AG04449 (cell line): ENCODE data around the gene RALGAPA1.
A peak's percentile ranks its signal among the peaks of the same experiment; 100 is the strongest.
"Not testable (repeated sequence)": the region's sequence is repeated elsewhere in the genome, so short reads cannot be mapped to it uniquely, and the experiment has no call there.

Source experiments
- CTCF ChIA-PET: fragments of 350-600 bp; formaldehyde crosslinking; extraction: SDS; loops from one replicate; lab custom pipeline; 2021; ENCODE audit warnings: antibody characterized with exemption; lab: Yijun Ruan, JAX
- POLR2A ChIA-PET: fragments of 400-600, 350-600 bp; formaldehyde crosslinking; extraction: SDS; loops from one replicate; lab custom pipeline; 2020; ENCODE audit warnings: antibody characterized with exemption, inconsistent platforms; lab: Yijun Ruan, JAX
- DNase-seq: peaks from one replicate; pipeline ENCODE4 v3.0.0-alpha.2; 2010; ENCODE audit warnings: low read depth, low spot score
- H3K4me3 ChIP-seq: 2 replicates; pipeline ENCODE4 v1.5.1; 2011; ENCODE audit warnings: low read depth, mild to moderate bottlenecking, control low read depth, low read length
- TF ChIP-seq, protein P1 (sequence below): IDR thresholded peaks from one replicate; pipeline ENCODE4 v1.5.1; 2011; ENCODE audit warnings: mild to moderate bottlenecking, moderate library complexity, low read length, control low read depth, inconsistent platforms; ENCODE audit not compliant: insufficient read depth; ENCODE audit errors: missing control alignments

RALGAPA1 gene

DNA sequence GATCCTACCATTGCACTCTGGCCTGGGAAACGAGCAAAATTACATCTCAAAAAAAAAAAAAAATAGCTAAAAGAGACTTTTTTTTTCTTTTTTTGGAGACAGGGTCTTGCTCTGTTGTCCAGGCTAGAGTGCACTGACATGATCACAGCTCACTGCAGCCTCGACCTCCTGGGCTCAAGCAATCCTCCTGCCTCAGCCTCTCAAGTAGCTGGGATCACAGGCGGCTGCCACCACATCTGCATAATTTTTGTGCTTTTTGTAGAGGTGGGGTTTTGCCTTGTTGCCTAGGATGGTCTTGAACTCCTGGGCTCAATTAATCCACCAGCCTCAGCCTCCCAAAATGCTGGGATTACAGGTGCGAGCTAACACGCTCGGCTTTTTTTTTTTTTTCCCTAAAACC, 11.3 kb downstream of the RALGAPA1 start:
- DNase-seq = no peak
- TF ChIP-seq, protein P1, sequence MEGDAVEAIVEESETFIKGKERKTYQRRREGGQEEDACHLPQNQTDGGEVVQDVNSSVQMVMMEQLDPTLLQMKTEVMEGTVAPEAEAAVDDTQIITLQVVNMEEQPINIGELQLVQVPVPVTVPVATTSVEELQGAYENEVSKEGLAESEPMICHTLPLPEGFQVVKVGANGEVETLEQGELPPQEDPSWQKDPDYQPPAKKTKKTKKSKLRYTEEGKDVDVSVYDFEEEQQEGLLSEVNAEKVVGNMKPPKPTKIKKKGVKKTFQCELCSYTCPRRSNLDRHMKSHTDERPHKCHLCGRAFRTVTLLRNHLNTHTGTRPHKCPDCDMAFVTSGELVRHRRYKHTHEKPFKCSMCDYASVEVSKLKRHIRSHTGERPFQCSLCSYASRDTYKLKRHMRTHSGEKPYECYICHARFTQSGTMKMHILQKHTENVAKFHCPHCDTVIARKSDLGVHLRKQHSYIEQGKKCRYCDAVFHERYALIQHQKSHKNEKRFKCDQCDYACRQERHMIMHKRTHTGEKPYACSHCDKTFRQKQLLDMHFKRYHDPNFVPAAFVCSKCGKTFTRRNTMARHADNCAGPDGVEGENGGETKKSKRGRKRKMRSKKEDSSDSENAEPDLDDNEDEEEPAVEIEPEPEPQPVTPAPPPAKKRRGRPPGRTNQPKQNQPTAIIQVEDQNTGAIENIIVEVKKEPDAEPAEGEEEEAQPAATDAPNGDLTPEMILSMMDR = no peak
- ChIA-PET POLR2A (no interaction called here), CTCF (interaction anchor here (0.8 kb wide), 1 partner anchor 11 kb away, joined by 3 read pairs; the partner anchor contains the start of gene RALGAPA1)
- no peak overlapping the region for H3K4me3 ChIP-seq

DNA sequence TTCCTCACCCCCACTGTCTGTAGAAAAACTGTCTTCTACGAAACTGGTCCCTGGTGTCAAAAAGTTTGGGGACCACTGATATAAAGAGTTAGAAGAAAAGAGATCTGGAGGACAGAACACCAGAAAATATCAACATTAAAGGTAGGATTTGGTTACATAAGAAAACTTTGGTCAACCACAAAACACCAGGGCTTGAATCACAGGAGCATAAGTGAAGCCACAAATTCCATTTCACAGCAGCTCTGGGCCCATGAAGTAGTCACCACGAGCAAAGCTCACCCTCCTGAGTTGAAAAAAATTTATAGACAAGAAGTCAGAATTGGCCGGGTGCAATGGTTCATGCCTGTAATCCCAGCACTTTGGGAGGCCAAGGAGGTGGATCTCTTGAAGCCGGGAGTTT, 19.4 kb downstream of the RALGAPA1 start:
- CTCF ChIA-PET = no interaction called here
- POLR2A ChIA-PET = no interaction called here
- TF ChIP-seq, protein P1 = no peak
- no peak overlapping the region for H3K4me3 ChIP-seq
- DNase-seq = peak; percentile 38

DNA sequence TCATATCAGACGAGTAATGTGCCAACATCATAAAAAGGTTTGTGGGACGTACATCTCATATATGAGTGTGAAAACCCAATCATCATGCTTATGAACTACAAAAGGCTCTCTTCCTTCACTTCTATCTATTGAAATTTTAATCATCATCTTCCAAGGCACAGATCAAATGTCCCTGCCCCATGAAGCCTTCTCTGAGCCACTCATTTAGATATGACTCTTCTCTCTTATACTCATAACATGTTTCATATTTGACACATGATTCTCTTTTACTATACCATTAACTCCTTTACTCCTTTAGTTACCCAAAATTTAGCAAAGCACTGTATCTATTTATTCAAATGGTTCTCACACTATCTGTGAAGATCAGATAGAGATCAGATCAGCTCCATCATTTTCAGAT, 22.2 kb downstream of the RALGAPA1 start:
- DNase-seq = no peak
- TF ChIP-seq, protein P1 = no peak
- CTCF ChIA-PET = no interaction called here
- H3K4me3 ChIP-seq = no peak overlapping the region
- POLR2A ChIA-PET = no interaction called here

DNA sequence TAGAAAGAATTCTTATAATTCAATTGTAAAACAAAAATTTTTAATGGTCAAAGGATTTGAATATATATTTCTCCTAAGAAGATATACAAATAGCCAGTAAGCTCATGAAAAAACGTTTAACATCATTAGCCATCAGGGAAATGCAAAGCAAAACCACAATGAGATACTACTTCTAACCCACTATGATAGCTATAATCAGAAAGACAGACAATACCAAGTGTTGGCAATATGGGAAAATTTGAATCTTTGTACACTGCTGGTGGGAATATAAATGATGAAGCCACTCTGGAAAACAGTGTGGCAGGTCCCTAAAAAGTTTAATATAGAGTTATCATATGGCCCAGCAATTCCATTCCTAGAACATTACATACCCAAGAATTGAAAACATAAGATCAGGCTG, 25.4 kb downstream of the RALGAPA1 start:
- TF ChIP-seq, protein P1 = no peak
- ChIA-PET POLR2A (no interaction called here), CTCF (interaction anchor here (3.2 kb wide), 1 partner anchor 34 kb away, joined by 8 read pairs; no protein-coding TSS in a partner anchor)
- H3K4me3 ChIP-seq = no peak overlapping the region
- no peak for DNase-seq

DNA sequence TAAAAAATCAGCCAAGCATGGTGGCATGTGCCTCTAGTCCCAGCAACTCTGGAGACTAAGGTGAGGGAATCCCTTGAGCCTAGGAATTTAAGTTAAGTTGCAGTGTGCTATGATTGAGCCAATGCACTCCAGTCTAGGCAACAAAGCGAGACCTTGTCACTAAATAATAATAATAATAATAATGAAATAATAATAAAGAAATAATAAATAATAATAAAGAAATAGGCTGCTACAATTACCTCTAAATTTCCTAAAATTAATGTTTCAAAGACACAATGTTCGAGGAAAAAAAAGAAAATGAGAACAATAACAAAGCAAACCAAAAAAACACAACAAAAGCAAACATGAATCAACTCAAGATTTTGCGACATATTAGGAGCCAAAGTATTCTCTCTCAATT, 29.7 kb downstream of the RALGAPA1 start:
- ChIA-PET POLR2A (no interaction called here), CTCF (no interaction called here)
- no peak overlapping the region for H3K4me3 ChIP-seq
- DNase-seq = no peak
- TF ChIP-seq, protein P1 = no peak

DNA sequence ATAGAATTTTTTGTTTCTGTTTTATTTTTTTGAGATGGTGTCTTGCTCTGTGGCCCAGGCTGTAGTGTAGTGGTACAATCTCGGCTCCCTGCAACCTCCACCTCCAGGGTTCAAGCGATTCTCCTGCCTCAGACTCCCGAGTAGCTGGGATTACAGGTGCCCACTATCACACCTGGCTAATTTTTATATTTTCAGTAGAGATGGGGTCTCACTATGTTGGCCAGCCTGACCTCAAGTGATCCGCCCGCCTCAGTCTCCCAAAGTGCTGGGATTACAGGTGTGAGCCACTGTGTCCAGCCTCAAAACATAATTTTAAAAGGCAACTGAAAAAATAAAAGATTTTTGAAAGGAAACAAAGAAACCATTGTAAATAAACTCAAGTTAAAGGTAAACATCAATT, 31.5 kb downstream of the RALGAPA1 start:
- DNase-seq, CTCF ChIA-PET, H3K4me3 ChIP-seq, POLR2A ChIA-PET: not testable (repeated sequence)

DNA sequence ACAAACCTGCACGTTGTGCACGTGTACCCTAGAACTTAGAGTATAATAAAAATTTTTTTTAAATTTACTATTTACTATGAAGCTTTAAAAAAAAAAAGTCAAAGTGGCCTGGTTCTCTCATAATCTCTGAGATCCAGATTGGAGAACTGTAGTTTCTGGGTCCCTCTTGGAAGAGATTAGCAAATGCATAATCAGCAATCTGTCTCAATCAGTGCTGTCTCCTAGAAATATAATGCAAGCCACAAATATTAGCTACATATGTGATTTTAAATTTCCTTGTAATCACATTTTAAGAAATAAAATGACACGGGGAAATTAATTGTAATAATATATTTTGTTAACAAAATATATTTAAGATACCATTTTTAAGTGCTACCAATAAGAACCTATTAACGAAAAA, 32.3 kb downstream of the RALGAPA1 start:
- H3K4me3 ChIP-seq = no peak overlapping the region
- ChIA-PET CTCF (interaction anchor here (1.0 kb wide), 1 partner anchor 11 kb away, joined by 3 read pairs; no protein-coding TSS in a partner anchor), POLR2A (no interaction called here)
- DNase-seq = no peak
- TF ChIP-seq, protein P1 = no peak

DNA sequence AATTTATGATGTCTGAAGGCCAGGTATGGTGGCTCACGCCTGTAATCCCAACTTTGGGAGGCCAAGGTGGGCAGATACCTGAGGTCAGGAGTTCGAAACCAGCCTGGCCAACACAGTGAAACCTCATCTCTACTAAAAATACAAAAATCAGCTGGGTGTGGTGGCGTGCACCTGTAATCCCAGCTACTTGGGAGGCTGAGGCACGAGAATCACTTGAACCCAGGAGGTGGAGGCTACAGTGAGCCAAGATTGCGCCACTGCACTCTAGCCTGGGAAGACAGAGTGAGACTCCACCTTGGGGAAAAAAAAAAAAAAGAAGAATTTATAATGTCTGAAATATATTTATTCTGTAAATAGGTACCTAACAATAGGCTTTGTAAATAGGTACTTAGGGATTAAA, 33.0 kb downstream of the RALGAPA1 start:
- H3K4me3 ChIP-seq, POLR2A ChIA-PET, DNase-seq: not testable (repeated sequence)
- CTCF ChIA-PET = interaction anchor here (1.0 kb wide), 1 partner anchor 12 kb away, joined by 3 read pairs; no protein-coding TSS in a partner anchor
